Lung (tissue), 12 donors: ENCODE data around the gene PDE4B. TPM values are rescaled to one million over a fixed set of nuclear protein-coding genes. Genes with fewer than 3 reads are reported as not detected.

Experiments
- ATAC-seq: fragments of 200-7000 bp; cut with Tn5 transposase; one replicate; pipeline ENCODE4 v1.9.1; 2020; ENCODE audit warnings: moderate number of reproducible peaks; ENCODE audit not compliant: insufficient read depth, low FRiP score
- DNase-seq, 3 donors: peaks; one replicate each; pipeline ENCODE4 v3.0.0-alpha.2; 2013 to 2017
- H3K27ac ChIP-seq, 2 donors: one replicate each; pipeline ENCODE4 v1.5.1; 2013; ENCODE audit warnings: mild to moderate bottlenecking in 2 of 2, moderate library complexity in 2 of 2, control low read depth in 1 of 2, inconsistent platforms in 1 of 2, low read depth in 1 of 2, low read length in 1 of 2
- H3K27me3 ChIP-seq, 3 donors: one replicate each; pipeline ENCODE4 v1.5.1; 2013; ENCODE audit warnings: low read length in 2 of 3; ENCODE audit not compliant: control insufficient read depth in 3 of 3, insufficient read depth in 3 of 3
- H3K36me3 ChIP-seq, 4 donors: one replicate each; pipeline ENCODE4 v1.5.1; 2013; ENCODE audit warnings: low read length in 4 of 4, mild to moderate bottlenecking in 1 of 4, moderate library complexity in 1 of 4; ENCODE audit not compliant: control insufficient read depth in 4 of 4, insufficient read depth in 4 of 4
- H3K4me1 ChIP-seq, 5 donors: one replicate each; pipeline ENCODE4 v1.5.1; 2013; ENCODE audit warnings: low read length in 5 of 5, mild to moderate bottlenecking in 2 of 5, moderate library complexity in 1 of 5; ENCODE audit not compliant: control insufficient read depth in 5 of 5, insufficient read depth in 5 of 5
- H3K4me3 ChIP-seq: one replicate; pipeline ENCODE4 v1.5.1; 2013; ENCODE audit warnings: mild to moderate bottlenecking, control low read depth, moderate library complexity
- H3K9ac ChIP-seq, 2 donors: one replicate each; pipeline ENCODE4 v1.5.1; 2013; ENCODE audit warnings: low read length in 2 of 2, control low read depth in 1 of 2; ENCODE audit not compliant: insufficient read depth in 1 of 2
- H3K9me3 ChIP-seq, 4 donors: one replicate each; pipeline ENCODE4 v1.5.1; 2013; ENCODE audit warnings: low read length in 3 of 4, mild to moderate bottlenecking in 1 of 4, moderate library complexity in 1 of 4; ENCODE audit not compliant: control insufficient read depth in 4 of 4, insufficient read depth in 3 of 4
- WGBS, 2 donors: extraction: QIAGEN DNeasy Blood & Tissue Kit; methylation state at CpG; one replicate each; pipeline ENCODE4 v1.1.7; 2013; 5-methylcytosine and 5-hydroxymethylcytosine counted together
- polyA plus RNA-seq, 2 donors: library from polyadenylated mRNA; stranded (reverse); fragments of 200-250 nt; gene quantifications; one replicate each; pipeline ENCODE4 v1.2.1, GENCODE V29; 2013
- total RNA-seq, 2 donors: library from RNA; depleted of rRNA in 1 of 2; stranded (reverse); fragments of >200 nt in 1 of 2; gene quantifications; one replicate each; pipeline ENCODE4 v1.2.1, GENCODE V29; 2014 to 2021
- TF ChIP-seq, protein P1 (sequence below): IDR thresholded peaks from 2 replicates; pipeline ENCODE4 v1.5.1; 2012; ENCODE audit warnings: mild to moderate bottlenecking; ENCODE audit errors: control extremely low read depth, extremely low read depth
- donor health status: control.
- donor health status: control.
- donor health status: Bipolar disorder and iron deficiency.
- donor health status: healthy.
- donor health status: DM: yes; HTN: yes; CAD: no.

PDE4B gene
- total and polyA plus RNA-seq, 4 donors, result 4.0 to 96.2 (median 20.2) TPM

DNA sequence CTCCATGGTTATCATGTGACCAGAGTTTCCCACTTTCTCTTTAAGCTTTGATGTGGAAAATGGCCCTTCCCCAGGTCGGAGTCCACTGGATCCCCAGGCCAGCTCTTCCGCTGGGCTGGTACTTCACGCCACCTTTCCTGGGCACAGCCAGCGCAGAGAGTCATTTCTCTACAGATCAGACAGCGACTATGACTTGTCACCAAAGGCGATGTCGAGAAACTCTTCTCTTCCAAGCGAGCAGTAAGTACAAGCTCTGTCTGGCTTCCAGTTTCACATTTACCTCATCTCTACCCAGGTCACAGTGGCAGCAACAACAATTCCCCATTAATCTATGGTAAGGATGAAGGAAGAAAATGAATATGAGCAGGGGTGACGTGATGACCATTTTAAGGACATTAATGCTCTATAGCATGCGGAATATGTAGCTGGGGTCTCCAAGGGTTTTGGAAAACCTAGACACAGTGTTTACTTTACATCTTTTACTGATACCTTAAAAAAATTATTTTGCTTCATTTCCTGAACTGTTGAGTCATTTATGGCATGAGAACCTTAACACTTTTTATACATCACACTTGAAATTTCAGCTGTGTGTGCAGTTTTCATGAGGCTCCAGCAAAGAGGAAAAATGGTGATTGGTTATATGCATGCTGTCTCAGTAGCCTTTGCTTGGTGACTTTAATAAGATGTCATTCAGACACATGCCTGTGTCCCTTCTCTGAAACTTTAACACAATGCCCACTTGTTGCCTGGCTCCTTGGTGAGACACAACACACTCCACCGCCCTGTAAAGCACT lies 454.9 kb downstream of the PDE4B start:
- 90 to 98% methylated on average over 11 of the region's 11 CpGs for WGBS, 2 donors
- H3K27ac ChIP-seq, result no peak overlapping the region
- no peak overlapping the region for H3K9ac ChIP-seq
- no peaks in the 10 kb centered on the region for H3K9me3 ChIP-seq
- no peaks in the 10 kb centered on the region for H3K27me3 ChIP-seq
- TF ChIP-seq, protein P1, sequence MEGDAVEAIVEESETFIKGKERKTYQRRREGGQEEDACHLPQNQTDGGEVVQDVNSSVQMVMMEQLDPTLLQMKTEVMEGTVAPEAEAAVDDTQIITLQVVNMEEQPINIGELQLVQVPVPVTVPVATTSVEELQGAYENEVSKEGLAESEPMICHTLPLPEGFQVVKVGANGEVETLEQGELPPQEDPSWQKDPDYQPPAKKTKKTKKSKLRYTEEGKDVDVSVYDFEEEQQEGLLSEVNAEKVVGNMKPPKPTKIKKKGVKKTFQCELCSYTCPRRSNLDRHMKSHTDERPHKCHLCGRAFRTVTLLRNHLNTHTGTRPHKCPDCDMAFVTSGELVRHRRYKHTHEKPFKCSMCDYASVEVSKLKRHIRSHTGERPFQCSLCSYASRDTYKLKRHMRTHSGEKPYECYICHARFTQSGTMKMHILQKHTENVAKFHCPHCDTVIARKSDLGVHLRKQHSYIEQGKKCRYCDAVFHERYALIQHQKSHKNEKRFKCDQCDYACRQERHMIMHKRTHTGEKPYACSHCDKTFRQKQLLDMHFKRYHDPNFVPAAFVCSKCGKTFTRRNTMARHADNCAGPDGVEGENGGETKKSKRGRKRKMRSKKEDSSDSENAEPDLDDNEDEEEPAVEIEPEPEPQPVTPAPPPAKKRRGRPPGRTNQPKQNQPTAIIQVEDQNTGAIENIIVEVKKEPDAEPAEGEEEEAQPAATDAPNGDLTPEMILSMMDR, result no peak
- DNase-seq (no peak), ATAC-seq (no peak)
- no peak overlapping the region for H3K4me3 ChIP-seq
- no peaks in the 10 kb centered on the region for H3K36me3 ChIP-seq
- peaks cover 0 to 9% (median 2%) of the 10 kb centered on the region in 5 donors for H3K4me1 ChIP-seq

DNA sequence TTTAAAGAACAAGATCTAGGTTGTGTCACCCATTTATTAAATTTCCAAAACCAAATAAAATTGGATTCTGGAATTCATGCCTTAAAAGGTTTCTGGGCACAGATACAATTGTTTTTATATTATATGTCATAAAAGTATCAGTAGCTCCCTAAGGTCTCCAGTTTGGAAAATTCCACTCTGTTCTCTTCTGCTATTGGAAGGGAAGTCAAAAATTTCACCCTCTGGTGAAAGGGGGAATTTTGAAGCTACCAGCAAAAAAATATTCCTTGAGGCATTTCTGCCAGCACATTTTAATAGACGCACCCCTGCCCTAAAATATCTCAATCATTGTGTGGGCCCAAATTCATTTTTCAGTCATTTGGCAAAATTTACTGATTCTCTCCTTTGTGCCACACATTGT lies 455.6 kb downstream of the PDE4B start:
- Histone ChIP-seq H3K9me3 (no peaks in the 10 kb centered on the region), H3K9ac (no peak overlapping the region), H3K27ac (no peak overlapping the region), H3K4me3 (no peak overlapping the region), H3K4me1 (peaks cover 0 to 9% (median 2%) of the 10 kb centered on the region in 5 donors), H3K36me3 (no peaks in the 10 kb centered on the region), H3K27me3 (no peaks in the 10 kb centered on the region)
- TF ChIP-seq, protein P1, result no peak
- DNase-seq, result no peak
- WGBS, 2 donors, result 87 to 94% methylated on average over 1 of the region's 1 CpG
- no peak for ATAC-seq

DNA sequence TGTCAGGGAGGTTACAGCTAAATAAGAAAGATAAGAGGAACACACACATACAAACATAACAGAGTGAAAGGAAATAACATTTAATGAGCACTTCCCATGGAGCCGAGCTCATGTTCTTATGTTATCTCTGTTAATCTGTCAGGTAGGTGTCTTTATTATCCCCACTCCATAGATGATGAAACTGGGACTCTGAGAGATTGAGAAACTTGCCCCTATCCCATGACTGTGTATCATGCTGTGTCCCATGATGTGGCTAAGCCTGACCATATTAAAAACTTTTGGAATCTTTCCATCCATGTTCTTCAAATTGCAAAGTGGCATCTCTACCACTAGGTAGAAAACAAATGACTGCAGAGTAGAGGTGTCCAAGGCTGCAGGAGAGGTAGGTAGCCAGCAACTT lies 456.1 kb downstream of the PDE4B start:
- Histone ChIP-seq H3K27ac (no peak overlapping the region), H3K9me3 (no peaks in the 10 kb centered on the region), H3K9ac (no peak overlapping the region), H3K27me3 (no peaks in the 10 kb centered on the region), H3K4me1 (peaks cover 0 to 9% (median 2%) of the 10 kb centered on the region in 5 donors), H3K4me3 (no peak overlapping the region), H3K36me3 (no peaks in the 10 kb centered on the region)
- TF ChIP-seq, protein P1, result no peak
- ATAC-seq (no peak), DNase-seq (no peak)
- WGBS, 2 donors, result 30 to 47% methylated on average over 1 of the region's 1 CpG
